Tibial nerve (tissue), 4 donors: ENCODE measurements around the gene CSNK1G1. TPM values are rescaled to one million over a fixed set of nuclear protein-coding genes. Genes with fewer than 3 reads are reported as not detected.

Experiments used
- DNase-seq, 2 donors: peaks; one replicate each; pipeline ENCODE4 v3.0.0-alpha.2; 2019; ENCODE audit warnings: low spot score in 2 of 2
- H3K27ac ChIP-seq, 4 donors: fragments of 200-600 bp; sonication (generic) in 3 of 4; one replicate each; pipeline ENCODE4 v1.5.1; 2017 to 2019; ENCODE audit warnings: mild to moderate bottlenecking in 1 of 4
- H3K27me3 ChIP-seq, 2 donors: fragments of 200-600 bp; sonication (generic) in 1 of 2; one replicate each; pipeline versions ENCODE4 v1.5.1 to v1.6.0; 2017 to 2019
- H3K36me3 ChIP-seq, 3 donors: fragments of 200-600 bp; sonication (generic); one replicate each; pipeline ENCODE4 v1.5.1; 2018 to 2019
- H3K4me1 ChIP-seq, 4 donors: fragments of 200-600 bp; sonication (generic) in 3 of 4; one replicate each; pipeline ENCODE4 v1.5.1; 2017 to 2019
- H3K4me3 ChIP-seq, 4 donors: fragments of 200-600 bp; sonication (generic) in 3 of 4; one replicate each; pipeline ENCODE4 v1.5.1; 2017 to 2019; ENCODE audit warnings: mild to moderate bottlenecking in 1 of 4, moderate library complexity in 1 of 4
- H3K9me3 ChIP-seq, 4 donors: fragments of 200-600 bp; sonication (generic) in 3 of 4; one replicate each; pipeline ENCODE4 v1.5.1; 2017 to 2019
- CTCF ChIP-seq, 5 experiments: fragments of 200-600 bp in 3 of 5; fragments of 450-650 bp in 2 of 5; sonication (generic) in 3 of 5; IDR thresholded peaks; one replicate each; pipeline ENCODE4 v1.5.1; 2016 to 2019; ENCODE audit warnings: antibody characterized with exemption in 5 of 5, mild to moderate bottlenecking in 3 of 5, moderate library complexity in 2 of 5
- EP300 ChIP-seq, 2 donors: sonication (generic); formaldehyde crosslinking; IDR thresholded peaks; one replicate each; pipeline ENCODE4 v1.6.1; 2017; ENCODE audit warnings: antibody characterized with exemption in 2 of 2, mild to moderate bottlenecking in 1 of 2
- POLR2A ChIP-seq, 2 donors: fragments of 450-650 bp; IDR thresholded peaks; one replicate each; pipeline ENCODE4 v1.6.1; 2017; ENCODE audit warnings: antibody characterized with exemption in 2 of 2, mild to moderate bottlenecking in 2 of 2, moderate library complexity in 2 of 2
- WGBS, 2 donors: methylation state at CpG; one replicate each; pipeline ENCODE4 v1.1.5; 2018; 5-methylcytosine and 5-hydroxymethylcytosine counted together
- total RNA-seq, 4 donors: library from RNA; depleted of rRNA; stranded (reverse); fragments of >200 nt; gene quantifications; one replicate each; pipeline ENCODE4 v1.1.0, GENCODE V29; 2016

The CSNK1G1 gene
- total RNA-seq, 4 donors from 2014 or later = 20.5 to 25.8 (median 22.5) TPM

- Histone ChIP-seq H3K4me1 (no peaks in the 10 kb centered on the region), H3K27me3 (no peaks in the 10 kb centered on the region), H3K27ac (no peak overlapping the region), H3K36me3 (peaks cover 0 to 2% (median 0%) of the 10 kb centered on the region in 3 donors), H3K4me3 (no peak overlapping the region), H3K9me3 (no peaks in the 10 kb centered on the region)
- TF ChIP-seq EP300 (IDR thresholded peaks at IDR 0.05) = no peak
- no peak for TF ChIP-seq POLR2A (IDR thresholded peaks at IDR 0.05)
- TF ChIP-seq CTCF (IDR thresholded peaks at IDR 0.05) = no peak
- 84 to 85% methylated on average over 2 of the region's 2 CpGs for WGBS, 2 donors
- DNase-seq = no peak
These were observed 50.7 kb downstream of the CSNK1G1 start for GRCh38 chr15:64305261-64305660.

GRCh38 chr15:64289550-64289949 lies 66.4 kb downstream of the CSNK1G1 start:
- Histone ChIP-seq H3K4me1 (peaks cover 0 to 12% (median 4%) of the 10 kb centered on the region in 4 donors), H3K27me3 (no peaks in the 10 kb centered on the region), H3K9me3 (no peaks in the 10 kb centered on the region), H3K27ac (no peak overlapping the region), H3K36me3 (no peaks in the 10 kb centered on the region), H3K4me3 (no peak overlapping the region)
- DNase-seq = no peak
- 57 to 65% methylated on average over 2 of the region's 2 CpGs for WGBS, 2 donors
- no peak for TF ChIP-seq EP300 (IDR thresholded peaks at IDR 0.05)
- TF ChIP-seq CTCF (IDR thresholded peaks at IDR 0.05) = no peak
- no peak for TF ChIP-seq POLR2A (IDR thresholded peaks at IDR 0.05)

GRCh38 chr15:64288999-64289398 lies 67.0 kb downstream of the CSNK1G1 start:
- 70 to 73% methylated on average over 8 of the region's 8 CpGs for WGBS, 2 donors
- DNase-seq = no peak
- H3K36me3 ChIP-seq = no peaks in the 10 kb centered on the region
- H3K4me1 ChIP-seq = peaks cover 0 to 17% (median 5%) of the 10 kb centered on the region in 4 donors
- no peak overlapping the region for H3K4me3 ChIP-seq
- no peaks in the 10 kb centered on the region for H3K9me3 ChIP-seq
- H3K27me3 ChIP-seq = no peaks in the 10 kb centered on the region
- H3K27ac ChIP-seq = no peak overlapping the region
- TF ChIP-seq POLR2A (IDR thresholded peaks at IDR 0.05) (no peak), CTCF (IDR thresholded peaks at IDR 0.05) (no peak), EP300 (IDR thresholded peaks at IDR 0.05) (no peak)

GRCh38 chr15:64288577-64288976 lies 67.4 kb downstream of the CSNK1G1 start:
- no peak for DNase-seq
- TF ChIP-seq CTCF (IDR thresholded peaks at IDR 0.05) (no peak), POLR2A (IDR thresholded peaks at IDR 0.05) (no peak), EP300 (IDR thresholded peaks at IDR 0.05) (no peak)
- Histone ChIP-seq H3K4me3 (no peak overlapping the region), H3K27ac (no peak overlapping the region), H3K4me1 (peaks cover 0 to 17% (median 5%) of the 10 kb centered on the region in 4 donors), H3K9me3 (no peaks in the 10 kb centered on the region), H3K27me3 (no peaks in the 10 kb centered on the region), H3K36me3 (no peaks in the 10 kb centered on the region)
- 72 to 83% methylated on average over 1 of the region's 1 CpG for WGBS, 2 donors

- H3K36me3 ChIP-seq = no peaks in the 10 kb centered on the region
These were observed 68.0 kb downstream of the CSNK1G1 start for GRCh38 chr15:64287953-64288352.

More at GRCh38 chr15:64287953-64288352, 68.0 kb downstream of the CSNK1G1 start:
- H3K9me3 ChIP-seq = no peaks in the 10 kb centered on the region
- TF ChIP-seq EP300 (IDR thresholded peaks at IDR 0.05) (no peak), POLR2A (IDR thresholded peaks at IDR 0.05) (no peak), CTCF (IDR thresholded peaks at IDR 0.05) (no peak)
- WGBS, 2 donors = 92 to 100% methylated on average over 1 of the region's 1 CpG
- H3K4me1 ChIP-seq = peaks cover 0 to 17% (median 7%) of the 10 kb centered on the region in 4 donors
- H3K4me3 ChIP-seq = no peak overlapping the region
- no peak for DNase-seq
- no peaks in the 10 kb centered on the region for H3K27me3 ChIP-seq
- H3K27ac ChIP-seq = no peak overlapping the region
